Activated CD4-positive, alpha-beta T cell treated with anti-CD3 and anti-CD28 coated beads, Interleukin-2, amount 50 U/mL, for 16 hours (primary cell): ENCODE results near the gene LASP1.
"Not testable (repeated sequence)": the region's sequence is repeated elsewhere in the genome, so short reads cannot be mapped to it uniquely, and the experiment has no call there.

Experiments
- DNase-seq: peaks from one replicate; pipeline ENCODE4 v3.0.0-alpha.2; 2020

Gene LASP1

DNA sequence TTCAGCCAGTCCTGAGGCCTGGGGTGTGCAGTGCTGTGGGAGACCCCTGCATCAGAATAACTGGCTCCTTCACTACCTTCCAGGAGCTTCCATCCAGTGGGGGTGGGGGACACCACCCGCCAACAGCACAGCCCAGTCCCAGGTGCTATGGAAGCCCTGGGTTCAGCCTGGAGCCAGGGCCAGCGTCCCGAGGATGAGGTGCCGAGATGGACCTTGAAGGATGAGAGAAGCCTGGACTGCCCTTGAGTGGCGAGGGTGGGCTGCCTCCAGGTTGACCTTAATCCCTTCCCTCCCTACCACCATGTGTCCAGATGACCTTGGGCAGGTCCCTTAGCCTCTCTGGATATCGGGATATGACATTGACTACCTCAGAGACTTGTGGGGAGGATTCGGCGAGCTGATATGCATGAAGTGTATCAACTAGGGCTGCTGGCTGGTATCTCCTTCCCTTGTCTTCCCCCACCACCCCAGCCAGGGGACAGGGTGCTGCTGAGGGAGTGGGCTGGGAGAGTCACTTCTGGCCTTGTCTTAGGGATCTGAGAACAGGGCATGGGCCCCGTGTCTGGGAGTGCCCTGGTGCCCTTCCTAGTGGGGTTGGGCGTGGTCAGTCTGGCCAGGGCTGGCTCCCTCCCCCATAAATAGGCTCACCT lies 41.3 kb downstream of the LASP1 start:
- DNase-seq, result no peak

DNA sequence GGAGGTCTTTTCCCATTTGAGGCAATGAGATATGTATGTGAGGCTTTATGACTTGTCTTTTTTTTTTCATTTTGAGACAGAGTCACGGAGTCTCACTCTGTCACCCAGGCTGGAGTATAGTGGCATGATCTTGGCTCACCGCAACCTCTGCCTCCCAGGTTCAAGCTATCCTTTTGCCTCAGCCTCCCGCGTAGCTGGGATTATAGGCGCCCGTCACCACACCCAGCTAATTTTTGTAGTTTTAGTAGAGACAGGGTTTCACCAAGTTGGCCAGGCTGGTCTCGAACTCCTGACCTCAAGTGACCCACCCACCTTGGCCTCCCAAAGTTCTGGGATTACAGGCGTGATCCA lies 41.8 kb downstream of the LASP1 start:
- not testable (repeated sequence) for DNase-seq

DNA sequence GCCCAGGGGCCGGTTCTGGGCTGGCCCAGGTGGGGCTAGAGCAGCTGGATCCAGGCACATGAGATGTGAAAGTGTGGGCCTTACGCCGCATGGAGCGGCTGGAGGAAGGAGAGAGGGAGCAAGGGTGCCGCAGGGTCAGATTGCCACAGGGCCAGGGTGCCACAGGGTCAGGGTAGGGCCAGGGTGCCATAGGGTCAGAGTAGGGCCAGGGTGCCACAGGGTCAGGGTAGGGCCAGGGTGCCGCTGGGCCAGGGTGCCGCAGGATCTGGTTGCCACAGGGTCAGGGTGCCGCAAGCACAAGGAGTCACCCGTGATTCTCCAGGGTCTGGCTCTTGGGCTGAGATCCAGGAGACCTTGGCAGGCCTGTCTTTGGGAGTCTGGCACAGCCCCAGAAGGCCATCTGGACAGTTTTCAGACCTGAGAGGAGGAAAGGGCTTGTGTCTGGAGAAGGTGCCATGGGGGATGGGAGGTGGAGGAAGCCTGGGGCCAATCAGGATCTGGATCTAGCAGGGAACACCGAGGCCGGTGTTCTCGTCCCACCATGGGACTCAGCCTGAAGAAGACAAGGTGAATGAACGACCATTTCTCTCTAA lies 42.5 kb downstream of the LASP1 start:
- DNase-seq, result no peak

DNA sequence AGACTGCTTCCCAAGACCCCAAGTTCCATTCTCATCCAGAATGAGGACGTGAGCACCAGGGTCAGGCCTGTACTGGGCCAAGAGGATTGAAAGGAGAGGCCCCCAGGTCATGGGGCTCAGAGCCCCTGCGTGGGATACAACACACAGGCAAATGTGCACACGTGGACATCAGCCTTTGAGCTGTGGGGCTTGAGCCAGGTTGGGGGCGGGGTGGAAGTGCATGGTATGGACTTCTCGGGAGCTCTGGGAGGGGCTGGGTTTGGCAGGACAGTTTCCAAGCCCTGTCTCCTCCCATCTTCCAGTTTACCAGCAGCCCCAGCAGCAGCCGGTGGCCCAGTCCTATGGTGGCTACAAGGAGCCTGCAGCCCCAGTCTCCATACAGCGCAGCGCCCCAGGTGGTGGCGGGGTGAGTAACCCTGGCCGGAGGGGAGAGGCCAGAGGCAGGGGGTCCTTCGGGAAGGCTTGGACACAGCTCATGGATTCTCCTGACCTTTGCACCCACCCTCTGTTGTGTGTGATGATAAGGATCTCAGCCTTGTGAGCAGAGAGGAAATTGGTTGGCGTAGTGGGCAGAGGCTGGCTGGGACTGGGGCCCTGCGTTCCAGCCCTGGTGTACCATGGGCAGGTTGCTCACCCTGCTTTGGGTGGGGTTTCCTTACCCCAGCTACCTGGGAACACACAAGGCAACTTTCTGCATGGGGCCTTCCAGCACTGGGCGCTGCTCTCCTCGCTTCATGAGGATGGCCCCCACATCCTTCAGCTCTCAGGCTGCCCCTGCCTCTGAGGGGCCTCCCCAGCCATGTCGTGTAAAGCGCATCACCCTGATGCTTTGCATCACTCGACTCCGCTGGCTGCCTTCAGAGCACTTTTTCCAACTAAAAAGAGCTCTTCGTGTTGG lies 45.1 kb downstream of the LASP1 start:
- DNase-seq, result no peak

DNA sequence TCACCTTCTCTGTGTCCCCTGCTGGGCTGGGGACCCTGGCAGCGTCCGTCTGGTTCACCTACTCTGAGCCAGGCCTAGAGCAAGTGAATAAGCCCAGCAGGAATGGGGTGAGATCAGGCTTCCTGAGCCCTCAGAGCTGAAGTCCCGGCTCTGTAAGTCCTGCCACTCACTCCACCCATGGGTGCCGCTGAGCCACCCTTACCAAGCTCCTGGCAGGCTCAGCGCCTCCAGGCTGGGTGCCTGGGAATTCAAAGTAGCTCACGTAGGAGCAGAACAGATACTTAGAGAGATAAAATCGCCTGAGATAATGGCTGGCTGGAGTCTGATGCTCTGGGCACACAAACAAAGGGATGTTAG lies 45.8 kb downstream of the LASP1 start:
- DNase-seq, result no peak

DNA sequence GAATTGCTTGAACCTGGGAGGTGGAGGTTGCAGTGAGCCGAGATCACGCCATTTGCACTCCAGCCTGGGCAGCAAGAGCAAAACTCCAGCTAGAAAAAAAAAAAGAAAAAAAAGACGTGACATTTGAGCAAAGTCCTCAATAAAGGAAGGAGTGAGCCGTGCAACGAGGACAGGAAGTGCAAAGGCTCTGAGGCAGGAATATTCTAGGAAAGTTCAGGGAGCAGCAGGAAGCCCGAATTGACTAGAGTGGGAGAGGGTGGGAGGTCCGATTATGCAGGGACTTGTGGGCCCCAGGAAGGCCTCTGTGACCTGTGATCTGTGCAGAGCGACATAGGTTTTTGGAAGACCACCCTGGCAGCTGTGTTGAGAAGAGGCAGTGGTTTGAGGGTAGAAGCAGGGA lies 46.9 kb downstream of the LASP1 start:
- no peak for DNase-seq

DNA sequence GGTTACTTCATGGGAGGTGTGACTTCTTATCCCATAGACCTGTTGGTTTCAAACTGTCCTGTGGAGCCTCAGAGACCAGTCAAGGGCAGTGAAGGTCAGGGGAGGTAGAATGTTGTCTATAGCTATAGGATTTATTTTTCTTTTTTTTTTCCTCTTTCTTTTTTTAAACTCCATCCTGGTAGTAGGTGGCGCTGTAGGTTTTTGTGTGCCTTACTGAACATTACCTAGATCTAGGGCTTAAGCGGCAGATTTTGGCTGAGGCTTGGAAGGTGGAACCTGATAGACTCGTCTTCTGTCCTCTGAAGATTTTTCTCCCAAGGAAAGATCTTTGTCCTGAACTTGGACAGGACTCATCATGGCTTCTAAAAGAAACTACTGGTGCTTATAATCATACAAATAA lies 47.4 kb downstream of the LASP1 start:
- DNase-seq, result no peak

DNA sequence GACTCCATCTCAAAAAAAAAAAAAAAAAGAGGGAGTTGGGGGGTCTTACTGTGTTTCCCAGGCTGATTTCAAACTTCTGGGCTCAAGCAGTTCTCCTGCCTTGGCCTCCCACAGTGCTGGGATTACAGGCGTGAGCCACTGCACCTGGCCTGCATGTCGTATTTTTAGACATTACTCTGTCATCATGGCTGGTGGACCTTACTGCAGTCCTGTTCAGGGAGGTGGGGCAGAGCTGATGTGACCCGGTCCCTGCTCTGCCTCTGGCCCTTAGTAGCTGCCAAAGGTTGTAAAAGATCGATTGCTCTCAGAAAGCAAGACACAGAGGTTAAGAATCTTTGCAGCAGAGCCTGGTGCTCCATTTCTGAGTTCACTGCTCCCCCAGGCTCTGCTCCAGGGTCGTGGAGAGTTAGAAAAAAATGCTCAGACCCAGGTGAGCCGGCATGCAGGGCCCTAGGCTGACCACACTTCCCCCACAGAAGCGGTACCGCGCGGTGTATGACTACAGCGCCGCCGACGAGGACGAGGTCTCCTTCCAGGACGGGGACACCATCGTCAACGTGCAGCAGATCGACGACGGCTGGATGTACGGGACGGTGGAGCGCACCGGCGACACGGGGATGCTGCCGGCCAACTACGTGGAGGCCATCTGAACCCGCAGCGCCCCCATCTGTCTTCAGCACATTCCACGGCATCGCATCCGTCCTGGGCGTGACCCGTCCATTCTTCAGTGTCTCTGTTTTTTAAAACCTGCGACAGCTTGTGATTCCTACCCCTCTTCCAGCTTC lies 48.5 kb downstream of the LASP1 start:
- DNase-seq, result no peak

DNA sequence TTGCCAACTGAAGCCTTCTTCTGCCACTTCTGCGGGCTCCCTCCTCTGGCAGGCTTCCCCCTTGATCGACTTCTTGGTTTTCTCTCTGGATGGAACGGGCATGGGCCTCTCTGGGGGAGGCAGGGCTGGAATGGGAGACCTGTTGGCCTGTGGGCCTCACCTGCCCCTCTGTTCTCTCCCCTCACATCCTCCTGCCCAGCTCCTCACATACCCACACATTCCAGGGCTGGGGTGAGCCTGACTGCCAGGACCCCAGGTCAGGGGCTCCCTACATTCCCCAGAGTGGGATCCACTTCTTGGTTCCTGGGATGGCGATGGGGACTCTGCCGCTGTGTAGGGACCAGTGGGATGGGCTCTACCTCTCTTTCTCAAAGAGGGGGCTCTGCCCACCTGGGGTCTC lies 49.1 kb downstream of the LASP1 start:
- DNase-seq, result no peak

DNA sequence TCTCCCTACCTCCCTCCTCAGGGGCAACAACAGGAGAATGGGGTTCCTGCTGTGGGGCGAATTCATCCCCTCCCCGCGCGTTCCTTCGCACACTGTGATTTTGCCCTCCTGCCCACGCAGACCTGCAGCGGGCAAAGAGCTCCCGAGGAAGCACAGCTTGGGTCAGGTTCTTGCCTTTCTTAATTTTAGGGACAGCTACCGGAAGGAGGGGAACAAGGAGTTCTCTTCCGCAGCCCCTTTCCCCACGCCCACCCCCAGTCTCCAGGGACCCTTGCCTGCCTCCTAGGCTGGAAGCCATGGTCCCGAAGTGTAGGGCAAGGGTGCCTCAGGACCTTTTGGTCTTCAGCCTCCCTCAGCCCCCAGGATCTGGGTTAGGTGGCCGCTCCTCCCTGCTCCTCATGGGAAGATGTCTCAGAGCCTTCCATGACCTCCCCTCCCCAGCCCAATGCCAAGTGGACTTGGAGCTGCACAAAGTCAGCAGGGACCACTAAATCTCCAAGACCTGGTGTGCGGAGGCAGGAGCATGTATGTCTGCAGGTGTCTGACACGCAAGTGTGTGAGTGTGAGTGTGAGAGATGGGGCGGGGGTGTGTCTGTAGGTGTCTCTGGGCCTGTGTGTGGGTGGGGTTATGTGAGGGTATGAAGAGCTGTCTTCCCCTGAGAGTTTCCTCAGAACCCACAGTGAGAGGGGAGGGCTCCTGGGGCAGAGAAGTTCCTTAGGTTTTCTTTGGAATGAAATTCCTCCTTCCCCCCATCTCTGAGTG lies 49.6 kb downstream of the LASP1 start:
- DNase-seq, result no peak

DNA sequence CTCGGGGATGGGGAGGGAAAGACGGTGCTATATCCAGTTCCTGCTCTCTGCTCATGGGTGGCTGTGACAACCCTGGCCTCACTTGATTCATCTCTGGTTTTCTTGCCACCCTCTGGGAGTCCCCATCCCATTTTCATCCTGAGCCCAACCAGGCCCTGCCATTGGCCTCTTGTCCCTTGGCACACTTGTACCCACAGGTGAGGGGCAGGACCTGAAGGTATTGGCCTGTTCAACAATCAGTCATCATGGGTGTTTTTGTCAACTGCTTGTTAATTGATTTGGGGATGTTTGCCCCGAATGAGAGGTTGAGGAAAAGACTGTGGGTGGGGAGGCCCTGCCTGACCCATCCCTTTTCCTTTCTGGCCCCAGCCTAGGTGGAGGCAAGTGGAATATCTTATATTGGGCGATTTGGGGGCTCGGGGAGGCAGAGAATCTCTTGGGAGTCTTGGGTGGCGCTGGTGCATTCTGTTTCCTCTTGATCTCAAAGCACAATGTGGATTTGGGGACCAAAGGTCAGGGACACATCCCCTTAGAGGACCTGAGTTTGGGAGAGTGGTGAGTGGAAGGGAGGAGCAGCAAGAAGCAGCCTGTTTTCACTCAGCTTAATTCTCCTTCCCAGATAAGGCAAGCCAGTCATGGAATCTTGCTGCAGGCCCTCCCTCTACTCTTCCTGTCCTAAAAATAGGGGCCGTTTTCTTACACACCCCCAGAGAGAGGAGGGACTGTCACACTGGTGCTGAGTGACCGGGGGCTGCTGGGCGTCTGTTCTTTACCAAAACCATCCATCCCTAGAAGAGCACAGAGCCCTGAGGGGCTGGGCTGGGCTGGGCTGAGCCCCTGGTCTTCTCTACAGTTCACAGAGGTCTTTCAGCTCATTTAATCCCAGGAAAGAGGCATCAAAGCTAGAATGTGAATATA lies 50.8 kb downstream of the LASP1 start:
- DNase-seq, result no peak

DNA sequence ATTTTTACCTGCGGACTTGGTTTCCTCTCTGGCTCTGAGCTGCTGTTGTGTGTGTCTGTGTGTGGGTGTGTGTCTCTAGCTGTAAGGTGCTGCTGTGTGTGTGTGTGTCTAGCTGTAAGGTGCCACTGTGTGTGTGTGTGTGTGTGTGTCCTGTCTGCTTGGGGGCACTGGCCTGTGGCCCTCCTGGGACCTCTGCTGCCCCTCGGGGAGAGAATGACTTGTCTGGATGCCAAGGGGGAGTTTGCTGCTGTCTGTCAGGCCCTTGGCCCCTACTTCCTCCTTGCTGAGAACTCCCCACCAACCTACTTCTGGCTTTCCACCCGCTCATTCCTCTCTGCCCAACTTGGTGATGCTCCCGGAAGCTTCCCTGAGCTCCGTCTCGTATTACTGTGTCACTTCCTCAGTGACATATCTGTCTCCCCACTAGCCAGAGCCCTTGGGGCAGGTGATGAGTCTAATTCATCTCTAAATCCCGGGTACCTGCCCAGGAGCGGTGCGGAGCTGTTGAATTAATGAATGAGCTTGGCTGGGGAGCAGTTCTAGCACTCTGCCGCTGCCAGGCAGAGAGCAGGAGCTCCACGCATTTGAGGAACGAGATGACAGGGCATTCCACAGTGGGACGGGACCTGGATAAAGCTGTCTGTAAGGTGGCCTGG lies 52.0 kb downstream of the LASP1 start:
- DNase-seq, result no peak

DNA sequence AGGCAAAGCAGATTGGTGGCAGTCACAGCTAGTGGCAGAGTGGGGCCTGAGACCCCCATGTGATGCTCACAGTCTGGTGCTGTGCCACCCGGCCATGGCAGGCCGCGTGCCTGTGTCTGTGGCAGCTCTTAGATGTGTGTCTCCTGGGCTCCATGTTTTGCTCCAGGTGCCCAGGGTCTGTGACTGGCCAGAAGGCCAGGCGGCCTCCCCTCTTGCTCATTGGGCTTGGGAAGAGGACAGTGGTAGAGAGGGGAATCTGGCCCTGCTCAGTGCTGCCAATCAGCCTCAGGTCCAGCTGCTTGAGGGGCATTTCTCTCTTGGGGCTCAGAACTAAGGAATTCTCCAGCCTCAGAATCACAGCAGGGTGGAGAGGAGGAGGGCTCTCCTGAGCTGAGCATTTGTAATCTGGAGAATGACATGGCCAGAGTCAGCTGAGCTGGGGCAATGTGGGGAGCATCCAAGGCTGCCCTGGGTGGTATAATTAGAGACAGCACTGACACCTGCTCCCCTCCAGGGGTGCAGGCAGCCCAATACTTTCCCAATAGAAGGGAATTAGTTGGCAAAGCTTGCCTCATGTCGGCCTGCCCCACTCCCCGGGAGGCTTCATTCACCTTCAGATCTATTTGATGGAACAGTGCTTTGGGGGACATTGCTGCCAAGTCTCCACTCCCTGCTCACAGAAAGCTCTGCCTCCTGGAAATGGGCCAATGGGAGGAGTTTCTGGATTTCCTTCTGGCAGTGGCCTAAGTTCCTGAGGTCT lies 52.9 kb downstream of the LASP1 start:
- DNase-seq, result no peak

DNA sequence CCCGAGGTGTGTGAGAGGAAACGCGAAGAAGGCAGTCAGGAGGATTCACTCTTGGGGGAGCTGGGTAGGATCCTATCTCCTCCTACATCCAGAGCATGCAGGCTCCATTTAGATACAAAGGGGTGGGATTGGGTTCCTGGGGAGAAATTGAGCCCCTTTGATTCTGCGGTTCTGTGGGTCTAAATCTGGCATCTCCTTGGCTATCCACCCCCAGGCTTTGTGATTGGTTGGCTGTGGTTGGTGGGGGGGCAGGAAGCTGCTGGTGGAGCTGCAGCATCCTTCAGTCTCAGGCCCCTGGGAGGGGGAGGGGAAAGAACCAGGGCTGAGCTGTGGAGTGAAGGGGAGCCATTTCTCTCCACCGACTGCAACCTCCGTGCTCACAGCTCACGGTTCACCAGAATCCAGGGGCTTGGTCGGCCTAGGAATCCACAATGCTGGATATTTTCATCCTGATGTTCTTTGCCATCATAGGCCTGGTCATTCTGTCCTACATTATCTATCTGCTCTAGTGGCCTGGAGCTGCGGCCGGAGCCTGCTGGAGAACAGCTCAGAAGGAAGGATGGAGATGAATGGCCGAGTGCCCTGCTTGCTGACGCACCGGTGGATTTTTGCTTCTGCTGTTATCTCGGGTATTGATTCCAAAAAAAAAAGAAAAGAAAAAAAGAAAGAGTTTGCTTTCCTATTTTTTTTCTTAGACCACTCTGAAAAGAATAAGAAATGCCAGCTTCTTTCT lies 55.6 kb downstream of the LASP1 start, which contains the start of gene LASP1NB:
Gene LASP1NB, plus strand, starts transcription at position 352 of the 733 bp plus-strand sequence.
- DNase-seq, result peak; percentile 15

DNA sequence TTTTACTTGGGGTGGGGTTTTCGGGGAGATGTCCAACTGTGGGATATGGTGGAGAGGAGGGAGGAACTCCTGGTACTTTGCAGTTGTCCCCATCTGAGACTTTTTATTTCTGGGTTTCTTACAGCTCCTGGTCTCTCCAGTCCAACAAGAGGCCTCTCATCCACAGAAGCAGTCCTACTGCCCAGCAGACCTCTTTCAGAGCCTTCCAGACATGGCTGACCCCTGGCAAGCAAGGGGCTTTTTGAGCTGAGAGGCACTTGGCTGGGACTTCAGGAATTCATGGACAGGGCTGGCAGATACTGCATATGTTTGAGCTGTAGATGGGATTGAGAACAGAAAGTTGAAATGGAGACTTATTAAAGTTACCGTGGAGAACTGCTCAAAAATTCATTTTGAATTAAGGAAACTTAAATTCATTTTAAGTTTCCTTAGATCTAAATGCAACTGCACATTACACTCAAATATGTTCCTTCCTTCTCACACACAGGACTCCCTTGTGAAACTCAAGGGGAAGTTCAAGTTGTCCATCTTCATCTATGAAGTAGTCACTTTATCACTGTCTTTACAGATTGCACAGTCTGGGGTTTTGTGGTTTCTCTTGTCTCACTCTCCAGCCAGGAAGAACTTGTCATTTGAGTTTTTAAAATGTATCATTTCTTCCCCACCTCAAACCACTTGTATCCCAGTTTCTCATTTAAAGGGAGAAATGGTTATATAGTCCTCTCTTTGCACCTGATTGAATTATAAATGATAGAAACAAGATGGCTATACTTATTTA lies 56.6 kb downstream of the LASP1 start:
- DNase-seq, result peak; percentile 84

DNA sequence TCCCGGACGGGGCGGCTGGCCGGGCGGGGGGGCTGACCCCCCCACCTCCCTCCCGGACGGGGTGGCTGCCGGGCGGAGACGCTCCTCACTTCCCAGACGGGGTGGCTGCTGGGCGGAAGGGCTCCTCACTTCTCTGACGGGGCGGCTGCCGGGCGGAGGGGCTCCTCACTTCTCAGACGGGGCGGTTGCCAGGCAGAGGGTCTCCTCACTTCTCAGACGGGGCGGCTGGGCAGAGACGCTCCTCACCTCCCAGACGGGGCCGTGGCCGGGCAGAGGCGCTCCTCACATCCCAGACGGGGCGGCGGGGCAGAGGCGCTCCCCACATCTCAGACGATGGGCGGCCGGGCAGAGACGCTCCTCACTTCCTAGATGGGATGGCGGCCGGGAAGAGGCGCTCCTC lies 60.9 kb downstream of the LASP1 start:
- not testable (repeated sequence) for DNase-seq

DNA sequence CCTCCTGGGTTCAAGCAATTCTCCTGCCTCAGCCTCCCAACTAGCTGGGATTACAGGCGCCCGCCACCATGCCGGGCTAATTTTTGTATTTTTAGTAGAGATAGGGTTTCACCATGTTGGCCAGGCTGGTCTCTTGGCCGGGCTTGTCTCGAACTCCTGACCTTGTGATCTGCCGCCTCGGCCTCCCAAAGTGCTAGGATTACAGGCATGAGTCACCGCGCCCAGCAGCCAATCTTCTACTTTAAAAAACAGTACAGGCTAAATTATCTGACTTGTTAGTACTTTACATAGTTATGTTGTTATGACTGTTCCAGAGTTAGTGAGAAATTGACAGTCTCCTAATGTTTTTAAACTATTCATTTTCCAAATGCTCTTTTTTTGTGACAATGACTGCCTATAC lies 64.1 kb downstream of the LASP1 start:
- not testable (repeated sequence) for DNase-seq

DNA sequence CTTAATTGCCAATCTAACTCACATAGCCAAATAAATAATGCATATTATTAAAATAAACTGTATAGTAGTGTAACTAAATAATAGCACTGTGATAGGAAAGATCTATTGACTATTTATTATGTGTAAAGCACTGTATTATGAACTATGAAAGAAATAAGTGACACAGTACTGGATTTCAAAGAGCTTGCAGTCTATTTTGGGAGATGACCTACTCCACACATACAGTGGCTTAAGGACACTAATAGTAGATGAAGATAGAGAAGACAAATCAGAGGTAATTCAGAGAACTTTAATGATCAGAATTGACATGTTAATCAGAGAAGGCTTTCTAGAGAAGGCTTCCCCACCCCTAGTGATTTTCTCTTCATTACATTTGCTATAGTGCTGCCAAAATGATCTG lies 70.1 kb downstream of the LASP1 start:
- no peak for DNase-seq

DNA sequence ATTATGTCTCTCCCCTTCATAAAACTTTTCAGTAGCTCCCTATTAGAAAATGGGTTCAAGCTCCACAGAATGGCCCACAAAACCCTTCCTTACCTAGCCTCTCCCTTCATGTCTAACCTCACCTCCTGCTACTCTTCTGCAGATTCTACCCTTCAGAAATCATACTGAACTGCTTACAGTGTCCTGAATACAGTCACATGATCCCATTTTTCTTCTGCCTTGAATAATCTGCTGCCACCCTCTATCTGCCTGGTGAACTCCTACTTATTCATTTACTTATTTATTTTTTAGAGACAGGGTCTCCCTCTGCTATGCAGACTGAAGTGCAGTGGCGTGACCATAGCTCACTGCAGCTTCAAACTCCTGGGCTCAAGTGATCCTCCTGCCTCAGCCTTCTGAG lies 70.5 kb downstream of the LASP1 start:
- no peak for DNase-seq
